ENCODE measurements around the gene WDR90.

GRCh38 chr16:631808-632358 lies 17.3 kb upstream of the WDR90 start:
- TF ChIP-seq, protein P1, sequence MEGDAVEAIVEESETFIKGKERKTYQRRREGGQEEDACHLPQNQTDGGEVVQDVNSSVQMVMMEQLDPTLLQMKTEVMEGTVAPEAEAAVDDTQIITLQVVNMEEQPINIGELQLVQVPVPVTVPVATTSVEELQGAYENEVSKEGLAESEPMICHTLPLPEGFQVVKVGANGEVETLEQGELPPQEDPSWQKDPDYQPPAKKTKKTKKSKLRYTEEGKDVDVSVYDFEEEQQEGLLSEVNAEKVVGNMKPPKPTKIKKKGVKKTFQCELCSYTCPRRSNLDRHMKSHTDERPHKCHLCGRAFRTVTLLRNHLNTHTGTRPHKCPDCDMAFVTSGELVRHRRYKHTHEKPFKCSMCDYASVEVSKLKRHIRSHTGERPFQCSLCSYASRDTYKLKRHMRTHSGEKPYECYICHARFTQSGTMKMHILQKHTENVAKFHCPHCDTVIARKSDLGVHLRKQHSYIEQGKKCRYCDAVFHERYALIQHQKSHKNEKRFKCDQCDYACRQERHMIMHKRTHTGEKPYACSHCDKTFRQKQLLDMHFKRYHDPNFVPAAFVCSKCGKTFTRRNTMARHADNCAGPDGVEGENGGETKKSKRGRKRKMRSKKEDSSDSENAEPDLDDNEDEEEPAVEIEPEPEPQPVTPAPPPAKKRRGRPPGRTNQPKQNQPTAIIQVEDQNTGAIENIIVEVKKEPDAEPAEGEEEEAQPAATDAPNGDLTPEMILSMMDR (optimal IDR thresholded peaks at IDR 0.05 in 1 of 3, IDR thresholded peaks at IDR 0.05 in 1 of 3, conservative IDR thresholded peaks at IDR 0.05 in 1 of 3; ENCODE audit: extremely low read depth in 1 of 3, insufficient read depth in 2 of 3, low read length in 3 of 3), result no peak
- no peak for TF ChIP-seq EZH2 (IDR thresholded peaks at IDR 0.05; ENCODE audit: low read length)

Measured in keratinocyte (primary cell).